Neural cell (in vitro differentiated cells): ENCODE measurements around the gene INPPL1. TPM values are rescaled to one million over a fixed set of nuclear protein-coding genes. Genes with fewer than 3 reads are reported as not detected.

Experiments
- H2AFZ ChIP-seq: fragments of 200-600, 300-800 bp; sonication (generic), shearing (Covaris generic); 2 replicates; pipeline ENCODE4 v1.6.0; 2014; ENCODE audit warnings: low read depth, mild to moderate bottlenecking, antibody characterized with exemption, low read length, moderate library complexity
- H3F3A ChIP-seq: fragments of 200-600 bp; shearing (Covaris generic); 2 replicates; pipeline ENCODE4 v1.6.1; 2016; ENCODE audit warnings: mild to moderate bottlenecking, moderate library complexity, mixed read lengths, antibody characterized with exemption, low read length; ENCODE audit not compliant: insufficient read depth, poor library complexity, severe bottlenecking
- H3K27ac ChIP-seq: fragments of 200-600, 300-800 bp; sonication (generic), shearing (Covaris generic); 2 replicates; pipeline ENCODE4 v1.5.1; 2014; ENCODE audit warnings: mild to moderate bottlenecking, low read length, moderate library complexity
- H3K27me3 ChIP-seq: fragments of 300-800, 200-600 bp; sonication (generic), shearing (Covaris generic); 2 replicates; pipeline ENCODE4 v1.6.0; 2014; ENCODE audit warnings: mild to moderate bottlenecking, low read depth, low read length, moderate library complexity; ENCODE audit not compliant: insufficient read depth
- H3K36me3 ChIP-seq: fragments of 300-800, 200-600 bp; sonication (generic), shearing (Covaris generic); 2 replicates; pipeline ENCODE4 v1.5.1; 2014; ENCODE audit warnings: mild to moderate bottlenecking, antibody characterized with exemption, low read length, moderate library complexity; ENCODE audit not compliant: insufficient read depth
- H3K4me2 ChIP-seq: fragments of 300-800, 200-600 bp; sonication (generic), shearing (Covaris generic); 2 replicates; pipeline ENCODE4 v1.6.0; 2014; ENCODE audit warnings: mild to moderate bottlenecking, low read length
- H3K4me3 ChIP-seq: fragments of 300-800, 200-600 bp; sonication (generic), shearing (Covaris generic); 2 replicates; pipeline ENCODE4 v1.5.1; 2014; ENCODE audit warnings: mild to moderate bottlenecking, low read length, moderate library complexity
- H3K79me2 ChIP-seq: fragments of 200-600 bp; shearing (Covaris generic); replicated peaks from 2 replicates; pipeline ENCODE4 v1.6.0; 2014; ENCODE audit warnings: mild to moderate bottlenecking, low read length, moderate library complexity; ENCODE audit not compliant: insufficient read depth
- H3K9ac ChIP-seq: fragments of 300-800, 200-600 bp; sonication (generic), shearing (Covaris generic); 2 replicates; pipeline ENCODE4 v1.6.1; 2016; ENCODE audit warnings: mild to moderate bottlenecking, low read length, mixed read lengths
- H3K9me2 ChIP-seq: fragments of 200-600 bp; shearing (Covaris generic); 2 replicates; pipeline ENCODE4 v1.6.1; 2016; ENCODE audit warnings: mild to moderate bottlenecking, low read length, mixed read lengths; ENCODE audit not compliant: insufficient read depth
- H3K9me3 ChIP-seq: fragments of 200-600, 300-800 bp; sonication (generic), shearing (Covaris generic); 2 replicates; pipeline ENCODE4 v1.6.1; 2016; ENCODE audit warnings: mild to moderate bottlenecking, mixed run types, low read length, moderate library complexity, mixed read lengths
- H4K20me1 ChIP-seq: fragments of 200-600 bp; shearing (Covaris generic); 2 replicates; pipeline ENCODE4 v1.6.1; 2016; ENCODE audit warnings: mild to moderate bottlenecking, mixed run types; ENCODE audit not compliant: insufficient read depth
- CTCF ChIP-seq: fragments of 450-650 bp; IDR thresholded peaks from 2 replicates; pipeline ENCODE4 v1.5.1; 2014; ENCODE audit warnings: antibody characterized with exemption, mild to moderate bottlenecking, moderate library complexity; ENCODE audit not compliant: poor library complexity, severe bottlenecking
- EP300 ChIP-seq: fragments of 450-650 bp; conservative IDR thresholded peaks from 2 replicates; pipeline ENCODE4 v1.6.1; 2014; ENCODE audit warnings: antibody characterized with exemption, mild to moderate bottlenecking, moderate library complexity; ENCODE audit not compliant: poor library complexity, severe bottlenecking
- EZH2 ChIP-seq: fragments of 200-600, 300-800 bp; shearing (Covaris generic), sonication (generic); IDR thresholded peaks from 2 replicates; pipeline ENCODE4 v1.6.1; 2014; ENCODE audit warnings: antibody characterized with exemption, low read length, borderline replicate concordance, mild to moderate bottlenecking; ENCODE audit not compliant: insufficient read depth, poor library complexity, severe bottlenecking
- MXI1 ChIP-seq: fragments of 450-650 bp; conservative IDR thresholded peaks from 2 replicates; pipeline ENCODE4 v1.6.1; 2014; ENCODE audit warnings: antibody characterized with exemption, mild to moderate bottlenecking; ENCODE audit not compliant: poor library complexity, severe bottlenecking
- POLR2AphosphoS5 ChIP-seq: IDR thresholded peaks from 2 replicates; pipeline ENCODE4 v1.6.1; 2012
- RAD21 ChIP-seq: fragments of 450-650 bp; conservative IDR thresholded peaks from 2 replicates; pipeline ENCODE4 v1.6.1; 2014; ENCODE audit warnings: antibody characterized with exemption, mild to moderate bottlenecking, moderate library complexity
- SMC3 ChIP-seq: fragments of 450-650 bp; conservative IDR thresholded peaks from 2 replicates; pipeline ENCODE4 v1.6.1; 2014; ENCODE audit warnings: antibody characterized with exemption, mild to moderate bottlenecking, moderate library complexity; ENCODE audit not compliant: poor library complexity
- TAF1 ChIP-seq: IDR thresholded peaks from 2 replicates; pipeline ENCODE4 v1.6.1; 2012; ENCODE audit warnings: low read depth
- polyA plus RNA-seq: library from polyadenylated mRNA; depleted of rRNA; stranded (reverse); fragments of >200 nt; gene quantifications from 2 replicates; pipeline ENCODE4 v1.2.3, GENCODE V29; 2014
- TF ChIP-seq, protein P1 (sequence below): IDR thresholded peaks from 2 replicates; pipeline ENCODE4 v1.6.1; 2012; ENCODE audit warnings: borderline replicate concordance

Gene INPPL1
- polyA plus RNA-seq, 1 donor from 2014 or later, result 2.0 TPM

- no peak overlapping the region for H2AFZ ChIP-seq
- H3K9me2 ChIP-seq, result no peaks in the 10 kb centered on the region
- no peaks in the 10 kb centered on the region for H3K79me2 ChIP-seq
- no peak overlapping the region for H3K4me3 ChIP-seq
- peaks cover 4% of the 10 kb centered on the region for H3K9me3 ChIP-seq
- no peaks in the 10 kb centered on the region for H3K36me3 ChIP-seq
- H3K4me2 ChIP-seq, result no peak overlapping the region
- no peak overlapping the region for H3K27ac ChIP-seq
- no peaks in the 10 kb centered on the region for H3F3A ChIP-seq
- TF ChIP-seq RAD21 (no peak), TAF1 (no peak), MXI1 (no peak), CTCF (no peak), EP300 (no peak), POLR2AphosphoS5 (no peak), SMC3 (no peak), EZH2 (no peak)
- TF ChIP-seq, protein P1, sequence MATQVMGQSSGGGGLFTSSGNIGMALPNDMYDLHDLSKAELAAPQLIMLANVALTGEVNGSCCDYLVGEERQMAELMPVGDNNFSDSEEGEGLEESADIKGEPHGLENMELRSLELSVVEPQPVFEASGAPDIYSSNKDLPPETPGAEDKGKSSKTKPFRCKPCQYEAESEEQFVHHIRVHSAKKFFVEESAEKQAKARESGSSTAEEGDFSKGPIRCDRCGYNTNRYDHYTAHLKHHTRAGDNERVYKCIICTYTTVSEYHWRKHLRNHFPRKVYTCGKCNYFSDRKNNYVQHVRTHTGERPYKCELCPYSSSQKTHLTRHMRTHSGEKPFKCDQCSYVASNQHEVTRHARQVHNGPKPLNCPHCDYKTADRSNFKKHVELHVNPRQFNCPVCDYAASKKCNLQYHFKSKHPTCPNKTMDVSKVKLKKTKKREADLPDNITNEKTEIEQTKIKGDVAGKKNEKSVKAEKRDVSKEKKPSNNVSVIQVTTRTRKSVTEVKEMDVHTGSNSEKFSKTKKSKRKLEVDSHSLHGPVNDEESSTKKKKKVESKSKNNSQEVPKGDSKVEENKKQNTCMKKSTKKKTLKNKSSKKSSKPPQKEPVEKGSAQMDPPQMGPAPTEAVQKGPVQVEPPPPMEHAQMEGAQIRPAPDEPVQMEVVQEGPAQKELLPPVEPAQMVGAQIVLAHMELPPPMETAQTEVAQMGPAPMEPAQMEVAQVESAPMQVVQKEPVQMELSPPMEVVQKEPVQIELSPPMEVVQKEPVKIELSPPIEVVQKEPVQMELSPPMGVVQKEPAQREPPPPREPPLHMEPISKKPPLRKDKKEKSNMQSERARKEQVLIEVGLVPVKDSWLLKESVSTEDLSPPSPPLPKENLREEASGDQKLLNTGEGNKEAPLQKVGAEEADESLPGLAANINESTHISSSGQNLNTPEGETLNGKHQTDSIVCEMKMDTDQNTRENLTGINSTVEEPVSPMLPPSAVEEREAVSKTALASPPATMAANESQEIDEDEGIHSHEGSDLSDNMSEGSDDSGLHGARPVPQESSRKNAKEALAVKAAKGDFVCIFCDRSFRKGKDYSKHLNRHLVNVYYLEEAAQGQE, result no peak
- no peak overlapping the region for H3K9ac ChIP-seq
- H4K20me1 ChIP-seq, result no peaks in the 10 kb centered on the region
- H3K27me3 ChIP-seq, result peaks cover 53% of the 10 kb centered on the region
Measured at GRCh38 chr11:72247584-72247983, 23.0 kb downstream of the INPPL1 start.

GRCh38 chr11:72249961-72250360 lies 25.4 kb downstream of the INPPL1 start:
- H3K27ac ChIP-seq, result no peak overlapping the region
- TF ChIP-seq EP300, result no peak
- no peak for TF ChIP-seq EZH2
- TF ChIP-seq RAD21, result no peak
- H3K4me3 ChIP-seq, result no peak overlapping the region
- H4K20me1 ChIP-seq, result no peaks in the 10 kb centered on the region
- H3K4me2 ChIP-seq, result no peak overlapping the region
- no peak overlapping the region for H3K9ac ChIP-seq
- H3F3A ChIP-seq, result no peaks in the 10 kb centered on the region
- no peaks in the 10 kb centered on the region for H3K9me2 ChIP-seq
- no peaks in the 10 kb centered on the region for H3K36me3 ChIP-seq
- H3K79me2 ChIP-seq, result no peaks in the 10 kb centered on the region
- H3K27me3 ChIP-seq, result peaks cover 30% of the 10 kb centered on the region
- no peaks in the 10 kb centered on the region for H3K9me3 ChIP-seq
- no peak overlapping the region for H2AFZ ChIP-seq
